SU-DHL-6 (cell line): ENCODE results near the gene HOXC5.

Experiments
- H2AFZ ChIP-seq: fragments of 200-600 bp; sonication (generic); 2 replicates; pipeline ENCODE4 v1.6.1; 2014; ENCODE audit warnings: low read depth, mild to moderate bottlenecking, moderate library complexity, mixed read lengths, antibody characterized with exemption, low read length; ENCODE audit not compliant: severe bottlenecking
- H3F3A ChIP-seq: fragments of 200-600 bp; shearing (Covaris generic); 2 replicates; pipeline ENCODE4 v1.6.0; 2016; ENCODE audit warnings: antibody characterized with exemption, mild to moderate bottlenecking; ENCODE audit not compliant: insufficient read depth
- H3K27ac ChIP-seq: fragments of 200-600 bp; sonication (generic); 2 replicates; pipeline ENCODE4 v1.5.1; 2016; ENCODE audit warnings: low read depth, mild to moderate bottlenecking, low read length, moderate library complexity, mixed read lengths
- H3K27me3 ChIP-seq: fragments of 200-600 bp; sonication (generic), shearing (Covaris generic); 2 replicates; pipeline ENCODE4 v1.6.0; 2014; ENCODE audit warnings: mild to moderate bottlenecking, low read length
- H3K36me3 ChIP-seq: fragments of 200-600 bp; sonication (generic); 2 replicates; pipeline ENCODE4 v1.6.1; 2014; ENCODE audit warnings: mild to moderate bottlenecking, low read length, mixed read lengths
- H3K4me2 ChIP-seq: fragments of 300-600, 200-600 bp; shearing (Covaris generic), sonication (generic); 2 replicates; pipeline ENCODE4 v1.6.0; 2014; ENCODE audit warnings: low read length, low read depth, mild to moderate bottlenecking; ENCODE audit not compliant: poor library complexity, severe bottlenecking
- H3K4me3 ChIP-seq: fragments of 200-600 bp; sonication (generic); 2 replicates; pipeline ENCODE4 v1.5.1; 2014; ENCODE audit warnings: antibody characterized with exemption, low read length, mild to moderate bottlenecking, mixed read lengths; ENCODE audit not compliant: insufficient read depth, poor library complexity, severe bottlenecking
- H3K79me2 ChIP-seq: fragments of 200-600 bp; sonication (generic); 2 replicates; pipeline ENCODE4 v1.6.1; 2014; ENCODE audit warnings: mild to moderate bottlenecking, low read length, moderate library complexity; ENCODE audit not compliant: insufficient read depth
- H3K9ac ChIP-seq: fragments of 200-600 bp; sonication (generic); 2 replicates; pipeline ENCODE4 v1.7.0; 2014; ENCODE audit warnings: mild to moderate bottlenecking, low read length
- H3K9me2 ChIP-seq: fragments of 200-600 bp; sonication (generic); replicated peaks from 2 replicates; pipeline ENCODE4 v1.6.1; 2014; ENCODE audit warnings: low read length; ENCODE audit not compliant: insufficient read depth
- H3K9me3 ChIP-seq: fragments of 200-600 bp; sonication (generic); 2 replicates; pipeline ENCODE4 v1.6.1; 2014; ENCODE audit warnings: low read length, mixed read lengths; ENCODE audit not compliant: insufficient read depth
- H4K20me1 ChIP-seq: fragments of 200-600 bp; sonication (generic); 2 replicates; pipeline ENCODE4 v1.6.1; 2014; ENCODE audit warnings: low read depth, mild to moderate bottlenecking, antibody characterized with exemption, low read length, moderate library complexity, mixed read lengths
- EZH2phosphoT487 ChIP-seq: fragments of 200-600 bp; sonication (generic), shearing (Covaris generic); conservative IDR thresholded peaks from 2 replicates; pipeline ENCODE4 v1.6.1; 2018; ENCODE audit warnings: mild to moderate bottlenecking, antibody characterized with exemption, low read length, moderate library complexity, mixed read lengths
- TF ChIP-seq, protein P1 (sequence below): fragments of 200-600 bp; sonication (generic); IDR thresholded peaks from one replicate; pipeline ENCODE4 v1.5.1; 2017; ENCODE audit warnings: antibody characterized with exemption, mild to moderate bottlenecking, low read length, moderate library complexity; ENCODE audit not compliant: insufficient read depth, poor library complexity, severe bottlenecking

Gene HOXC5

GRCh38 chr12:54028314-54029201, 4.3 kb upstream of the HOXC5 start, which contains the start of gene HOXC6:
Gene HOXC6, plus strand, starts transcription at chr12:54028440. Its CDS starts 82 bp downstream, at chr12:54028522.
- no peaks in the 10 kb centered on the region for H3K36me3 ChIP-seq
- no peak within 1 kb of the TSS for H3K27ac ChIP-seq
- no peaks in the 10 kb centered on the region for H3K9me2 ChIP-seq
- H3K9me3 ChIP-seq = no peaks in the 10 kb centered on the region
- no peak within 1 kb of the TSS for H3K4me2 ChIP-seq
- no peaks in the 10 kb centered on the region for H3K79me2 ChIP-seq
- no peaks in the 10 kb centered on the region for H3K27me3 ChIP-seq
- H2AFZ ChIP-seq = no peak within 1 kb of the TSS
- H3K4me3 ChIP-seq = no peak within 1 kb of the TSS
- H3K9ac ChIP-seq = no peak within 1 kb of the TSS
- H3F3A ChIP-seq = no peaks in the 10 kb centered on the region
- TF ChIP-seq EZH2phosphoT487 = no peak
- TF ChIP-seq, protein P1, sequence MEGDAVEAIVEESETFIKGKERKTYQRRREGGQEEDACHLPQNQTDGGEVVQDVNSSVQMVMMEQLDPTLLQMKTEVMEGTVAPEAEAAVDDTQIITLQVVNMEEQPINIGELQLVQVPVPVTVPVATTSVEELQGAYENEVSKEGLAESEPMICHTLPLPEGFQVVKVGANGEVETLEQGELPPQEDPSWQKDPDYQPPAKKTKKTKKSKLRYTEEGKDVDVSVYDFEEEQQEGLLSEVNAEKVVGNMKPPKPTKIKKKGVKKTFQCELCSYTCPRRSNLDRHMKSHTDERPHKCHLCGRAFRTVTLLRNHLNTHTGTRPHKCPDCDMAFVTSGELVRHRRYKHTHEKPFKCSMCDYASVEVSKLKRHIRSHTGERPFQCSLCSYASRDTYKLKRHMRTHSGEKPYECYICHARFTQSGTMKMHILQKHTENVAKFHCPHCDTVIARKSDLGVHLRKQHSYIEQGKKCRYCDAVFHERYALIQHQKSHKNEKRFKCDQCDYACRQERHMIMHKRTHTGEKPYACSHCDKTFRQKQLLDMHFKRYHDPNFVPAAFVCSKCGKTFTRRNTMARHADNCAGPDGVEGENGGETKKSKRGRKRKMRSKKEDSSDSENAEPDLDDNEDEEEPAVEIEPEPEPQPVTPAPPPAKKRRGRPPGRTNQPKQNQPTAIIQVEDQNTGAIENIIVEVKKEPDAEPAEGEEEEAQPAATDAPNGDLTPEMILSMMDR = no peak
- no peaks in the 10 kb centered on the region for H4K20me1 ChIP-seq

DNA sequence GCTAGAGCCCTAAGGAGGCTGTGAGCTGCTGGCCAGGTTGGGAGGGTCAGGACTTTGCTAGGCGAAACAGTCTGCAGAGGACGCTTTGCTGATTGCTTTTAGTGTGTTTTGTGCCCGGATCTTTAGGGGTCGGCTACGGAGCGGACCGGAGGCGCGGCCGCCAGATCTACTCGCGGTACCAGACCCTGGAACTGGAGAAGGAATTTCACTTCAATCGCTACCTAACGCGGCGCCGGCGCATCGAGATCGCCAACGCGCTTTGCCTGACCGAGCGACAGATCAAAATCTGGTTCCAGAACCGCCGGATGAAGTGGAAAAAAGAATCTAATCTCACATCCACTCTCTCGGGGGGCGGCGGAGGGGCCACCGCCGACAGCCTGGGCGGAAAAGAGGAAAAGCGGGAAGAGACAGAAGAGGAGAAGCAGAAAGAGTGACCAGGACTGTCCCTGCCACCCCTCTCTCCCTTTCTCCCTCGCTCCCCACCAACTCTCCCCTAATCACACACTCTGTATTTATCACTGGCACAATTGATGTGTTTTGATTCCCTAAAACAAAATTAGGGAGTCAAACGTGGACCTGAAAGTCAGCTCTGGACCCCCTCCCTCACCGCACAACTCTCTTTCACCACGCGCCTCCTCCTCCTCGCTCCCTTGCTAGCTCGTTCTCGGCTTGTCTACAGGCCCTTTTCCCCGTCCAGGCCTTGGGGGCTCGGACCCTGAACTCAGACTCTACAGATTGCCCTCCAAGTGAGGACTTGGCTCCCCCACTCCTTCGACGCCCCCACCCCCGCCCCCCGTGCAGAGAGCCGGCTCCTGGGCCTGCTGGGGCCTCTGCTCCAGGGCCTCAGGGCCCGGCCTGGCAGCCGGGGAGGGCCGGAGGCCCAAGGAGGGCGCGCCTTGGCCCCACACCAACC, 3.1 kb upstream of the HOXC5 start:
- H3K4me3 ChIP-seq = no peak overlapping the region
- H3K27me3 ChIP-seq = no peaks in the 10 kb centered on the region
- no peak overlapping the region for H2AFZ ChIP-seq
- H4K20me1 ChIP-seq = no peaks in the 10 kb centered on the region
- no peaks in the 10 kb centered on the region for H3K79me2 ChIP-seq
- no peaks in the 10 kb centered on the region for H3K36me3 ChIP-seq
- H3K9me2 ChIP-seq = no peaks in the 10 kb centered on the region
- TF ChIP-seq EZH2phosphoT487 = no peak
- TF ChIP-seq, protein P1 = no peak
- H3K4me2 ChIP-seq = no peak overlapping the region
- no peaks in the 10 kb centered on the region for H3K9me3 ChIP-seq
- no peaks in the 10 kb centered on the region for H3F3A ChIP-seq
- no peak overlapping the region for H3K27ac ChIP-seq
- no peak overlapping the region for H3K9ac ChIP-seq

- H3K9ac ChIP-seq = no peak overlapping the region
Measured at GRCh38 chr12:54030442-54030801, 2.4 kb upstream of the HOXC5 start.

More at GRCh38 chr12:54030442-54030801, 2.4 kb upstream of the HOXC5 start:
- no peak for TF ChIP-seq EZH2phosphoT487
- TF ChIP-seq, protein P1 = no peak
- no peaks in the 10 kb centered on the region for H3K36me3 ChIP-seq
- no peaks in the 10 kb centered on the region for H3K79me2 ChIP-seq
- no peaks in the 10 kb centered on the region for H3K9me2 ChIP-seq
- H3K4me2 ChIP-seq = no peak overlapping the region
- H3K9me3 ChIP-seq = no peaks in the 10 kb centered on the region
- H3K27ac ChIP-seq = no peak overlapping the region
- H4K20me1 ChIP-seq = no peaks in the 10 kb centered on the region
- no peaks in the 10 kb centered on the region for H3K27me3 ChIP-seq
- no peak overlapping the region for H2AFZ ChIP-seq
- H3F3A ChIP-seq = no peaks in the 10 kb centered on the region
- H3K4me3 ChIP-seq = no peak overlapping the region
